GM19324 (cell line): ENCODE measurements around the gene SNRNP70.
"Not testable (repeated sequence)": the region's sequence is repeated elsewhere in the genome, so short reads cannot be mapped to it uniquely, and the experiment has no call there.

Experiments
- ATAC-seq: cut with Tn5 transposase; IDR thresholded peaks from one replicate; pipeline ENCODE4 v1.9.1; 2021; ENCODE audit warnings: mild to moderate bottlenecking, moderate library complexity; ENCODE audit not compliant: unreplicated experiment, low FRiP score

Gene SNRNP70, protein sequence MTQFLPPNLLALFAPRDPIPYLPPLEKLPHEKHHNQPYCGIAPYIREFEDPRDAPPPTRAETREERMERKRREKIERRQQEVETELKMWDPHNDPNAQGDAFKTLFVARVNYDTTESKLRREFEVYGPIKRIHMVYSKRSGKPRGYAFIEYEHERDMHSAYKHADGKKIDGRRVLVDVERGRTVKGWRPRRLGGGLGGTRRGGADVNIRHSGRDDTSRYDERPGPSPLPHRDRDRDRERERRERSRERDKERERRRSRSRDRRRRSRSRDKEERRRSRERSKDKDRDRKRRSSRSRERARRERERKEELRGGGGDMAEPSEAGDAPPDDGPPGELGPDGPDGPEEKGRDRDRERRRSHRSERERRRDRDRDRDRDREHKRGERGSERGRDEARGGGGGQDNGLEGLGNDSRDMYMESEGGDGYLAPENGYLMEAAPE

DNA sequence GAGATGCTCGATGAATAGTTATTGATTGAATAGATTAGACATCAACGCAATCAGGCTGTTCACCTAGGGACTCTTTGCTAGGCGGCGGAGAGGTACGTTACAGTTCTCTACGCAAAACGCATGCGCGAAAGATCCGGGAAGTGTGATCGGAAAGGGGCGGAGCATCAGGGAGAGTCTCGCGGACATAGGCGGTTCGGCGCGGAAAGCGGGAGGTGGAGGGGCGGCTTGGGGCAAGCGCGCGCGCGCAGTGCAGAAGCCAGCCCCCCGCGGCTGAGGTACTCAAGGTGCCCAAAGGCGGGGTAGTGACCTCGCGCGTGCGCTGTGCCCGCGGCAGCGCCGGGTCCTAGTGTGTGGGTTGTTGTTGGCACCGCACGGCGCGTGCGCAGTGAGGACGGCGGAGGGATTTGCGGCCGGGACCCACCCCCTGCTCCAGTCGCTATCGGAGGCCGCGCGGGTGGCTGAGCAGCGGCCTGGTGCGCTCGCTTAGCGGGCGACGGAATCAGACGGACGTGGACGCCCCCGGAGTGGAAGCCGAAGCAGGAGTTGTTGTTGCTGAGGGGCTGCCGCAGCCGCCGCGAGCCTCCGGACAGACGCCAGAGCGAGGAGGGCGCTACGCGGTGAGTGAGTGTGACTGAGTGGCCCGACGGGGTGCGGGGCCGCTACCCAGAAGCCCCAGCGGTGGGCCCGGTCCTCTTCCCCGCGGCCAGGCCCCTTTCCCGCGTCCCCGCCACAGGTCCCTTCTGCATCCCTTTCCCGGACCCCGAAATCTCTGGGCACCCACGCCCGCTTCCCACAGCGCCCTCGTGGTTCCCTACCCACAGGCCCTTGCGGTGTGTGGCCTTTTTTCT, at the start of gene SNRNP70:
Gene SNRNP70 (plus strand): TSS at position 432 of the 848 bp plus-strand sequence. CDS start 964 bp downstream, outside the sequence.
- peak; percentile 93 for ATAC-seq

DNA sequence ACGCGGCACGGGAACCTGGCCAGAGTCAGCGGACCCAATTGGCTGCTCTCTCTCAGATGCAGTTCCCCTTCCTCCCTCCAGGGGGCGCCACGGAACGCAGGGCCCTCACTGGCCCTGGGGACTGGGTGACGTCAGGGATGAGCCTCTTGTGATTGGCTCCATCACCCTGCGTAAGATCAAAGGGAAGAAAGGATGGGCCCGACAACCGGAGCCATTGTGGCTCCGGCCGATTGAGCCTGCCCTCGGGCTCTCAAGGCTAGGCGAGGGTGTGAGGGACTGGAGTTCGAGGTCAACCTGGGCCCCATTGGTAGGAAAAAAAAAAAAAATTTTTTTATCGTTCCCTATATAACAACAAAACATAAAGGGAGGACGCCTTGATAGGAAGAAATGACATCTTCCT, 48.4 kb upstream of the SNRNP70 start, which contains the start of gene CGB1:
Gene CGB1 (minus strand): TSS at position 81 of the 400 bp plus-strand sequence. CDS start 184 bp downstream, outside the sequence.
- ATAC-seq, result not testable (repeated sequence)

DNA sequence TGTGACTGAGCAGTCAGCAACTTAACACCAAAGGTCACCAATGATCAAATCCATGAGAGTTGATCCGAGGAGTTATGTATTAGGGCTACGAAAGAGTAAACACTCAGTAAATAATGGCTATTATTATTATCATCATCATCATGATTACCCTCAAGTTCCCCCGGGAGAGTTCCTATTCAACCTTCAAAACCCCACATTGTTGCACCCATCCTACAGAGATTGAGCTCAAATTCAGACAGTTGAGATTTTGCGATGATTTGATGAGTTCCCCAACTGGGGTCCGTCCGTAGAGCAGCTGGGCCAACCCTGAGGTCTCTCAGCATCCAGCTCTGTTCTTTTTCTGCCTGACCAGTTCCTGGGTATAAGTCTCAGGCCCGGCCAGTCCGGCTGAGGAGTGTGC, 47.1 kb upstream of the SNRNP70 start:
- ATAC-seq, result not testable (repeated sequence)

DNA sequence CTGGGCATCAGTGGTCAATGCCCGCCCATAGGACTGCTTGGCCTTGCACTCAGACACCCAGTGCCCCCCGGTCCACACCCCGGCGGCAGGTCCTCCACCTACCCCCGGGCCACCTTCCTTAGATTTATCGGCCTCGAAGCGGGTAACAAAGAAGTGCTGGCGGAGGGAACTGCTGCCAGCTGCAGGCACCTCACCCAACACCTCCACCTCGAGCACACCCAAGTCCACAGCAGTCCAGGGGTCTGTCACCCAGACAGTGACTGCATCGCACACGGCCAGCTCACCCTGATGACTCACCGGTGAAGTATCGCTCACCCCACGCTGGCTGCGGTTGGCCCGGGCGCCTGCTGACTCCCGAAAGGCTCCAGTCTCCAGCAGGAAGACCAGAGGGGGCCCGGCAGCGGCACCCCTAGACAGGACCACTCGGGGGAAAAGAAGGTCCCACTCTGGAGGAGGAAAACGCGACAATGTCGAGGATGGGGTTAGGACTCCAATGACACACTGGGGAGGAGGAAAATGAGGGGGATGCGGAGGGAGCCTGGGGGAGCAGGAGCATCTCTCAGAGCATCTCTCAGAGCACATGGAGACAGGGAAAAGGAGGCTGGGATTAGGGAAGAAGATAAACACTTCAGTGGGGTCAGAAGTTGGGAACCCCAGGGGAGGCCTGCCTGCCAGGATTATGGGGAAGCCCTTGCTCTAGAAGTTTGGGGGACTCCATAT, 46.5 kb upstream of the SNRNP70 start:
- ATAC-seq, result not testable (repeated sequence)

DNA sequence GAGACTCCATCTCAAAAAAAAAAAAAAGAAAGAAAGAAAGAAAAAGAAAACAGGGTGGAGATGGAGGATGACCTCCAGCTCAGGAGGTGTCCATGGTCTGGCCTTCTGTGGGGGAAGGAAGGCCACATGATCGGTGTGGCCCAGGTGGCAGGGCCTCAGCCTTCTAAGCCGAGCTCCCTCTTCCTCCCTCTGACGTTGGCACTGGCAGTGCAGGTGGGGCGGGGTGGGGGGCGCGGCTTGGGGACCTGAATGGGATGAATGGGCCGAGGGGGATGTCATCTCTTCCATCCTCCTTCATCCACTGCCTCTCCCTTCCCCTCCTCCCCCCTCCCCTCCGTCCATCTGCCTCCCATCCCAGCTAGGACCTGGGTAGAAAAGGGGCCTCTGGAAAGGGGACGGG, 45.5 kb upstream of the SNRNP70 start:
- not testable (repeated sequence) for ATAC-seq

DNA sequence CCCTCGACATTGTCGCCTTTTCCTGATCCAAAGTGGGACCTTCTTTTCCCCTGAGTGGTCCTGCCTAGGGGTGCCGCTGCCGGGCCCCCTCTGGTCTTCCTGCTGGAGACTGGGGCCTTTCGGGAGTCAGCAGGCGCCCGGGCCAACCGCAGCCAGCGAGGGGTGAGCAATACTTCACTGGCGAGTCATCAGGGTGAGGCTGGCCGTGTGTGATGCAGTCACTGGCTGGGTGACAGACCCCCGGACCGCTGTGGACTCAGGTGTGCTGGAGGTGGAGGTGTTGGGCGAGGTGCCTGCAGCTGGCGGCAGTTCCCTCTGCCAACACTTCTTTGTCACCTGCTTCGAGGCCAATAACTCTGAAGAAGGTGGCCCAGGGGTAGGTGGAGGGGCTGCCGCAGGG, 43.1 kb upstream of the SNRNP70 start:
- ATAC-seq, result no peak

DNA sequence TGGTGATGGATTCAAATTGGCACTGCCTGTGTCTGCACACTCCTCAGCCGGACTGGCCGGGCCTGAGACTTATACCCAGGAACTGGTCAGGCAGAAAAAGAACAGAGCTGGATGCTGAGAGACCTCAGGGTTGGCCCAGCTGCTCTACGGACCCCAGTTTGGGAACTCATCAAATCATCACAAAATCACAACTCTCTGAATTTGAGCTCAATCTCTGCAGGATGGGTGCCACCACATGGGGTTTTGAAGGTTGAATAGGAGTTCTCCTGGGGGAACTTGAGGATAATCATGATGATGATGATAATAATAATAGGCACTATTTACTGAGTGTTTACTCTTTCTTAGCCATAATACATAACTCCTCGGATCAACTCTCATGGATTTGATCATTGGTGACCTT, 42.6 kb upstream of the SNRNP70 start:
- ATAC-seq, result not testable (repeated sequence)

DNA sequence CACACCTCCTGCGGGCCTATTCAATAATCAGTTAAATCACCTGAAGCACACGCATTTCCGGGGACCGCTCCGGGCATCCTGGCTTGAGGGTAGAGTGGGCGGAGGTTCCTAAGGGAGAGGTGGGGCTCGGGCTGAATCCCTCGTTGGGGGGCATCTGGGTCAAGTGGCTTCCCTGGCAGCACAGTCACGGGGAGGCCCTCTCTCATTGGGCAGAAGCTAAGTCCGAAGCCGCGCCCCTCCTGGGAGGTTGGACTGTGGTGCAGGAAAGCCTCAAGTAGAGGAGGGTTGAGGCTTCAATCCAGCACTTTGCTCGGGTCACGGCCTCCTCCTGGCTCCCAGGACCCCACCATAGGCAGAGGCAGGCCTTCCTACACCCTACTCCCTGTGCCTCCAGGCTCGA, 41.7 kb upstream of the SNRNP70 start, which contains the start of gene CGB5:
Gene CGB5 (plus strand): TSS at position 301 of the 400 bp plus-strand sequence. CDS start 362 bp downstream, outside the sequence.
- not testable (repeated sequence) for ATAC-seq

DNA sequence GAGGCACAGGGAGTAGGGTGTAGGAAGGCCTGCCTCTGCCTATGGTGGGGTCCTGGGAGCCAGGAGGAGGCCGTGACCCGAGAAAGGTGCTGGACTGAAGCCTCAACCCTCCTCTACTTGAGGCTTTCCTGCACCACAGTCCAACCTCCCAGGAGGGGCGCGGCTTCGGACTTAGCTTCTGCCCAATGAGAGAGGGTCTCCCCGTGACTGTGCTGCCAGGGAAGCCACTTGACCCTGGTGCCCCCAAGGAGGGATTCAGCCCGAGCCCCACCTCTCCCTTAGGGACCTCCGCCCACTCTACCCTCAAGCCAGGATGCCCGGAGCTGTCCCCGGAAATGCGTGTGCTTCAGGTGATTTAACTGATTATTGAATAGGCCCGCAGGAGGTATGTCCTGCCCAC, 36.2 kb upstream of the SNRNP70 start, which contains the start of gene CGB8:
Gene CGB8 (minus strand): TSS at position 101 of the 400 bp plus-strand sequence. CDS start 372 bp downstream, outside the sequence.
- not testable (repeated sequence) for ATAC-seq

DNA sequence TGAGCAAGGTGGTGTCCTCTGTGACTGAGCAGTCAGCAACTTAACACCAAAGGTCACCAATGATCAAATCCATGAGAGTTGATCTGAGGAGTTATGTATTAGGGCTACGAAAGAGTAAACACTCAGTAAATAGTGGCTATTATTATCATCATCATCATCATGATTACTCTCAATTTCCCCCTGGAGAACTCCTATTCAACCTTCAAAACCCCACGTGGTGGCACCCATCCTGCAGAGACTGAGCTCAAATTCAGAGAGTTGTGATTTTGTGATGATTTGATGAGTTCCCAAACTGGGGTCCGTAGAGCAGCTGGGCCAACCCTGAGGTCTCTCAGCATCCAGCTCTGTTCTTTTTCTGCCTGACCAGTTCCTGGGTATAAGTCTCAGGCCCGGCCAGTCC, 35.4 kb upstream of the SNRNP70 start:
- not testable (repeated sequence) for ATAC-seq

DNA sequence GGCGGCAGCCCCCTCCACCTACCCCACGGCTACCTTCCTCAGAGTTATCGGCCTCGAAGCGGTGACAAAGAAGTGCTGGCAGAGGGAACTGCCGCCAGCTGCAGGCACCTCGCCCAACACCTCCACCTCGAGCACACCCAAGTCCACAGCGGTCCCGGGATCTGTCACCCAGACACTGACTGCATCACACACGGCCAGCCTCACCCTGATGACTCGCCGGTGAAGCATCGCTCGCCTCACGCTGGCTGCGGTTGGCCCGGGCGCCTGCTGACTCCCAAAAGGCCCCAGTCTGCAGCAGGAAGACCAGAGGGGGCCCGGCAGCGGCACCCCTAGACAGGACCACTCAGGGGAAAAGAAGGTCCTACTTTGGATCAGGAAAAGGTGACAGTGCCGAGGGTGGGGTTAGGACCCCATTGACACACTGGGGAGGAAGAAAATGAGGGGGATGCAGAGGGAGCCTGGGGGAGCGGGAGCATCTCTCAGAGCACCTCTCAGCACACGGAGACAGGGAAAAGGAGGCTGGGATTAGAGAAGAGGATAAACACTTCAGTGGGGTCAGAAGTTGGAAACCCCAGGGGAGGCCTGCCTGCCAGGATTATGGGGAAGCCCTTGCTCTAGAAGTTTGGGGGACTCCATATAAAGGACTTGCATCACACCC, 34.7 kb upstream of the SNRNP70 start:
- not testable (repeated sequence) for ATAC-seq

DNA sequence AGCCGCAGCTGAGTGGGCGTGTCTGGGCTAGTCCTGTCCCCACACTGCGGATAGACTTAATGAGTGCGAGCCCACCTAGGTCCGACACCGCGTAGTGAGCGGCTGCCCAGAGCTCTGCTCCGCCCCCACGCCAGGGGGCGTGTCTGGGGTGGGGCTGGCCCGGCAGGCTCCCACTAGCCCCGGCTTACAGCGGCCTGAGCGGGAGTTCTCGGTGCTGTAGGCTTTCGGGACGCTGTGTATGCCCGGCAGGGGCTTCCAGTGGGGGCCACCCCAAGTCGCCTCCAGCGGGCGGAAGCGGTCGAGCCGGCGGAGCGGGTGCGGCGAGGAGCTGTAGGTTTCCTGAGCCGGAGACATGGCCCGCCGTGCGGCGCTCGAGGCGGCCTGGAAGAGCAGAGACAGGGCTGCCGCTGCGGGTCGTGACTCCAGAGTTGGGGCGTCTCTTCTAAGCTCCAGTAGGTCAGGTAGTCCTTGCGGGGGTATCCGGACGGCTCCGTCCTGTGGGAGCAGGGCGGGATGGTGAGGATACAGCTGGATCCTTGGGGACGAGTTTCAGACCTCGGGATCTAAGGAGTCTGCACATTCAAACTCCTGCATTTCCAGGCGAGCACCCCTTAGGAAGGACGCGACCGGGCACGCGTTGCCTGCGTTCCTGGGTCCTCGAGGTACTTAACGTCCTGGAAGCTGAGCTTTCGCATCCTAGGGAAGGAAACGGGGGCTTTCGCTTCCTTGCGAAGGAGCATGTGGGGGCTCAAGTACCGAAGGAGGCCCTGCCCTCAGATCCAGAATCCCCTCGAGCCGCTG, 28.9 kb upstream of the SNRNP70 start:
- no peak for ATAC-seq

DNA sequence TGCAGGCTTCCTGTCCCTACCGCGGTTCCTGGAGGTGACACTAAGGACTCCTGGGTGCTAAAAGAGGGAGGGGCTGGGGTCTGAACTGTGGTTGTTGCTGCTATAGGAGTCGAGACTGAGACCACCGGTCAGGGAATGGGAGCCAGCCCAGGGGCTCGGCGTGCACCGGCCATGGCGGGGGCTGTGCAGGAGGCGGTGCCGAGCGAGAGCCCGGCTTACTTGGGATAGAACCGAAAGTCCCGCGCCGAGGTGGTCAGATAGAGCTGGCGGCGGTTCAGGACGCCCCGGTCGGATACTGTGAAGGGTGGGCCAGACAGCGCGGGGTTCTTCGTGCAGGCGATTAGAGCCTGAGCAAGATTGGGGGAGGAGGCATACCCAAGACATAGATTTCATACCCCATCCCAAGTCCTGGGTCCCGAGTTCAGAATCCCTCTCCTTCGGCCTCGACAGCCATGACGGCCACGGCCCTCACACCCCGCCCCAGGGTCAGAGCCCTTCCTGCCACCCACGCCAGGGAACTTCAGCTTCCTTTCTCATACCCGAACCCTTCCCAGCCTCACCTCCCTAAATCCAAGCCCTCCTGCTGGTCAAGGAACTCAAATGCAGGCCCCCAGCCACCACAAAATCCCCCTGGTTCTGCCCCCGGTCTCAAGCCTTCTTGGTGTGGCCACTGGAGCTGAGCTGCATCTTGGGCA, 28.2 kb upstream of the SNRNP70 start:
- not testable (repeated sequence) for ATAC-seq

DNA sequence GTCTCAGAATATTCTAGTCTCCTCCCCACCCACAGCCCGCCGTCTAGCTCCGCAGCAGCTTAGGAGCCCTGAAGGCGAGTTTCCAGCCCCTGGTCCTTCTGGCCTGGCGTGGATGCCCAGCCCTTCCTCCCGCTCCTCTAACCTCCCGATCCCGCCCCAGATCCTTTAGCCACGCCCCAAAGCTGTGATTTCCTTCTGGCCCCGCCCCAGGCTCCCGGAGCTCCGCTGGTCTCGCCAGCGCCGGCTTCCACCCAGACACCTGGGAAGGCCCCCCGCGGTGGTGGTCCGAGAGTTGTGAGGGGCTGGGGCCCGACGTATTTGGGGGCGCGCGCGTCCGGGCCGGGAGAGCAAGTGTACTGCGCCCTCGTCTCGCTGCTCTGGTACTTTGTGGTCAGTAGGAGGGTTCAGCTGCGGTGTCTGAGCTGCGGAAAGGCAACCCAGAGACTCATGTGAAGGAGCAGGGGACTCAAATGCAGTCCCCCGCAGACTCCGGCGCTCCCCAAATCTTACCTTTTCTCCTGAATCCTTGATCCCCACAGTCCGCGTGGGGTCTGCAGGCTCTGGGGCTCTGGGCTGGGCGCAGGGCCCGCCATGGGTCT, 27.5 kb upstream of the SNRNP70 start, which contains the start of gene CGB7:
Gene CGB7 (minus strand): TSS at position 114 of the 599 bp plus-strand sequence. CDS start 2,374 bp downstream, outside the sequence.
- no peak for ATAC-seq

DNA sequence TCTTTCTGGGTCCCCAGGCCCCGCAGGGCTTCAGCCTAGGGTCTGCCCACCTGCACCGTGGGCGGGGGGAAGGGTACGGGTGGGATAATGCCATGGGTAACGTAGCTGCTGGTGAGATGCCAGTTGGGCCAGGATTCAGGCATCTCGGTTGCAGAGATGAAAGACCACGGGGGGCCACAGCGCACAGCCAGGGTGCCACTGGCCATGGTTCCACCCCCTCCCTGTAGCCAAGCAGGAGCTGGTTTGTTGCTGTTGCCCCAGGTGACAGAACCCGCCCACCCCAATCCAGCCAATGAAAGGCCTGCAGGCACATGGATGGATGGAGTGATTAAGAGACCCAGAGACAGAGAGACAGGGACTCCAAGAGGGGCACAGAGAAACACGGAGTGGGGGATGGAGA, 26.7 kb upstream of the SNRNP70 start:
- ATAC-seq, result no peak

DNA sequence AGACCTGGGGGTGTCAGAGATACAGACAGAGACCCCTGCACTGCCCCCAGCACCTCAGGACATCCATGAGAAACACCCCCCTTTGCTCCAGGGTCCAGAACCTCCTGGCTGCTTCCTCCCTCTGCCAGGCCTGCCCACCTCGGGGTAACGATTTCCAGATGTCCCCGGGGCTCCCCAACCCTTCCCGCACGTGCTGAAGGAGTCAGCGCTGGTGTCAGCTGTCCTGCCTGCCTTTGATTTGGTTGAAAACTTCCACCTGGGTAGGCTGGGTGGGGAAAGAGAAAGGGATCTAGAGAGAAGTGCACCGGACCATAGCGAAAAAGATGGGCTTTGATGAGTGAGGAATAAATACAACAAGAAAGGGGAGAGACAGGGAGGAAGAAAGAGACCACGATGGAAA, 26.2 kb upstream of the SNRNP70 start:
- no peak for ATAC-seq

DNA sequence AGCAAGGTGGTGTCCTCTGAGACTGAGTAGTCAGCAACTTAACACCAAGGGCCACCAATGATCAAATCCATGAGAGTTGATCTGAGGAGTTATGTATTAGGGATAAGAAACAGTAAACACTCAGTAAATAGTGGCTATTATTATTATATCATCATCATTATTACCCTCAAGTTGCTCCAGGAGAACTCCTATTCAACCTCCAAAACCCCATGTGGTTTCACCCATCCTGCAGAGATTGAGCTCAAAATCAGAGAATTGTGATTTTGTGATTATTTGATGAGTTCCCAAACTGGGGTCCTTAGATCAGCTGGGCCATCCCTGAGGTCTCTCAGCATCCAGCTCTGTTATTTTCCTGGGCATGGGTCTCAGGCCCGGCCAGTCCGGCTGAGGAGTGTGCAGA, 24.3 kb upstream of the SNRNP70 start:
- no peak for ATAC-seq

DNA sequence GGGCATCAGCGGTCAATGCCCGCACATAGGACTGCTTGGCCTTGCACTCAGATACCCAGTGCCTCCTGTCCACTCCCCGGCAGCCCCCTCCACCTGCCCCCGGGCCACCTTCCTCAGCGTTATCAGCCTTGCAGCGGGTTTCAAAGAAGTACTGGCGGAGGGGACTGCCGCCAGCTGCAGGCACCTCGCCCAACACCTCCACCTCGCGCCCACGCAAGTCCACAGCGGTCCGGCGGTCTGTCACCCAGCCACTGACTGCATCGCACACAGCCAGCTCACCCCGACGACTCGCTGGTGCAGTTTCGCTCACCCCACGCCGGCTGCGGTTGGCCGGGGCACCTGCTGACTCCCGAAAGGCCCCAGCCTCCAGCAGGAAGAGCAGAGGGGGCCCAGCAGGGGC, 23.8 kb upstream of the SNRNP70 start:
- no peak for ATAC-seq
